NCI-H2107 treated with DMSO at 0.1 percent for 48 hours (cell line): ENCODE data around the gene APP.

Experiments
- DNase-seq: peaks from one replicate; lab custom pipeline; 2025; ENCODE audit not compliant: unreplicated experiment; lab: John Stamatoyannopoulos, UW

APP gene

GRCh38 chr21:26170471-26171257 is at the start of gene APP:
Gene APP (minus strand): TSS chr21:26170770. CDS start chr21:26170620, 150 bp downstream.
- DNase-seq: peak; percentile 83

GRCh38 chr21:26212220-26212619 is 41.6 kb upstream of the APP start:
- no peak for DNase-seq

DNA sequence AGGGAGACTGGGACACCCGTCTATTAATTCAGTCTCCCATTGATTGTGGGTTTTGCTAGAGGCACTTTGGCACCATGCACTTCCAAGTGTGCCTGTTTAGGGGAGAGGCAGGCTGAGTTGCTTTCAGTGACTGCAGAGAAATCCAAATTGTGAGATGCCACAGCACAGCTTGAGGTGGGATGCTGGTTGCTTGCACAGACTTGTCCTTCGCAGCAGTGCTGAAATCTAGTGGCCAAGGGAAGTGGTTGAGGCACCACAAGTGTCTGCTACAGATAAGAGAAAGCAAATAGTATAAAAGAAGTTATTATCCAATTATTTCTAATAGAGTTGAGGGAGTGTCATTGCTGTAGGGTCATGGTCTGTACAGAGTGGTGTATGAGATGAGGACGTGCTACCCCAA is 40.0 kb upstream of the APP start:
- DNase-seq: no peak

DNA sequence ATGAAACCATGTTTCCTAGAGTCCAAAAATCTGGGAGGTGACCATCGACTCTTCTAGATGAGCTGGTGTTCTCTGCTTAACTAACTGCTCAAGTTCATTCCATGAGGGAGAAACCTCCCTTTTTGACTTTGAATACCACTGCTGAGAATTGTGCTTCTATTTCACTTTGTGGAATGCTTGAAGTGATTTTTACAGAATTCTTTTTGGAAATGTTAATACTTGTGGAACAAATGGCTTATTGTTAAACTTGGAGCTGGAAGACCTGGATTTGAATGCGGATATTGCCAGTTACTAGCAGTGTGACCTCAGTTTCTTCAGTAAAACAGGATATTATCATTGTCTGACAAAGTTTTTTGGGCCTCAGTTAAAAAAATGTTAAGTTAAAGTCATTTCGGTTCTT is 36.5 kb upstream of the APP start:
- no peak for DNase-seq

DNA sequence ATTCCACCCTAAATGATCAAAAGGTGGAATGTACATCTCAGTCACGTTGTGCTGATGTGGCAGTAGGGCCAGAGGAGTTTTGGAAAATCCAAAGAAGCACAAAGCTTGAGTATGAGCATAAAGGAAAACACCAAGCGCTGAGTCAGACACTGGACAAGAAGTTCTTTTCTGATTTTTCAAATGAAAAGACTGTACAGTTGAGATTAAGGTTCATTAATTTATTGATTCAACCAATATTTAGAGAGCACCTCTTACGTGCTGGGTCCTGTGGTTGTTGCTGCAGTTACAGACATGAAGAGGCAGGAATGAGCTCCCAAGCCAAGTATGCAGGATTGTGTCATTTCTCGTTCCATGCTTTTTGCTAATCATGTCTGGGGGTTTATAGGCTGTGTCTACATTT is 28.9 kb upstream of the APP start:
- no peak for DNase-seq

GRCh38 chr21:26195708-26196107 is 25.1 kb upstream of the APP start:
- DNase-seq: no peak

- DNase-seq: no peak
Observed at GRCh38 chr21:26194811-26195251, 24.3 kb upstream of the APP start.

DNA sequence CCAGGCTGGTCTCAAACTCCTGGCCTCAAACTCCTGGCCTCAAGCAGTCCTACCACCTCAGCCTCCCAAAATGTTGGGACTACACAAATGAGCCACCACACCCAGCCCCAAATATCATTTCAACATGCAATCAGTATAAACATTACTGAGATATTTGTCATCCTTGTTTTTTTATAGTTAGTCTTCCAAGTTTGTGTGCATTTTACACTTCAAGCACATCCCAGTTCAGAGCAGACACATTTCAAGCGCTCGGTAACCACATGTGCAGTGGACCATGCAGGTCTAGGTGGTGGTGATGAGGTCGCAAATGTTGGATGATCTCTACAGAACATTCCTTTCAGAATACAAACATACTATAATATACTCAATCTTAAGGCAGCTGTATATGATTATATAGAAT is 23.8 kb upstream of the APP start:
- no peak for DNase-seq

- no peak for DNase-seq
Observed at GRCh38 chr21:26191609-26192008, 21.0 kb upstream of the APP start.

DNA sequence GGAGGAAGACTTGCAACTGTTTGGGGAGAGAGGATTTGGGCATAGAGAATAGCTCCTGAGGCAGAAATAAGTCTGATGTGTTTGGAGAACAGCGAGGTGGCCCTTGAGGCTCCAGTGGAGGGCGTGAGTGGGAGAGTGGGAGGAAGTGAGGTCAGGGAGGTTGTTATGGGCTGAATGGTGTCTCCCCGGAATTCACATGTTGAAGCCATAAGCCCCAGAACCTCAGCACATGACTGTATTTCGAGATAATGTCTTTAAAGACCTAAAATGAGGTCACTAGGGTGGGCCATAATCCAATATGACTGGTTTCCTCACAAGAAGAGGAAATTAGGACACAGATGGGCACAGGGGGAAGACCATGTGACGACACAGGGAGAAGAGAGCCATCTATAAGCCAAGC is 17.9 kb upstream of the APP start:
- DNase-seq: no peak

DNA sequence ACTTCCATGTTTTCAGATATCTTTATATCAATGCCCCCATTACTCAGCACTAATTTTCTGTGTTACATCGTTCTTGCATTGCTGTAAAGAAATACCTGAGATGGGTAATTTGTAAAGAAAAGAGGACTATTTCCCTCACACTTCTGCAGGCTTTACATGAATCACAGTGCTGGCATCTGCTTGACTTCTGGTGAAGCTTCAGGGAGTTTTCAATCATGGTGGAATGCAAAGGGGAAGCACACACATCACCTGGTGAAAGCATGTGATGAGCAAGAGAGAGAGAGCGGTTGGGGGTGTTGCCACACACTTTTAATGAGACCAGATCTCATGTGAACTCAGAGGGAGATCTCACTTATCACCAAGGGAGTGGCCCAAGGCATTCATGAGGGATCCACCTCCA is 14.9 kb upstream of the APP start:
- no peak for DNase-seq

DNA sequence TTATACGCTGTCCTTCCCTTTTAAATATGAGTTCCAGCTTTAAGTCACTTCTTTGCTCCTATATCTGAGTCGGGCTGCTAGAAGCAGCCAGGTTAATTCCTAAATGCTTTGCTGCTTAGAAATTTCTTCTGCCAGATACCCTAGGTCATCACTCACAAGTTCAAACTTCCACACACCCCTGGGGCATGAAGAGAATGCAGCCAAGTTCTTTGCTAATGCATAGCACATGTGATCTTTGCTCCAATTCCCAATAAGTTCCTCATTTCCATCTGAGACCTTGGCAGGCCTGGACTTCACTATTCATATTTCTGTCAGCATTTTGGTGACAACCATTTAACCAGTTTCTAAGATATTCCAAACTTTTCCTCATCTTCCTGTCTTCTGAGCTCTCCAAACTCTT is 14.5 kb upstream of the APP start:
- DNase-seq: no peak

GRCh38 chr21:26179501-26179900 is 8.9 kb upstream of the APP start:
- DNase-seq: no peak

DNA sequence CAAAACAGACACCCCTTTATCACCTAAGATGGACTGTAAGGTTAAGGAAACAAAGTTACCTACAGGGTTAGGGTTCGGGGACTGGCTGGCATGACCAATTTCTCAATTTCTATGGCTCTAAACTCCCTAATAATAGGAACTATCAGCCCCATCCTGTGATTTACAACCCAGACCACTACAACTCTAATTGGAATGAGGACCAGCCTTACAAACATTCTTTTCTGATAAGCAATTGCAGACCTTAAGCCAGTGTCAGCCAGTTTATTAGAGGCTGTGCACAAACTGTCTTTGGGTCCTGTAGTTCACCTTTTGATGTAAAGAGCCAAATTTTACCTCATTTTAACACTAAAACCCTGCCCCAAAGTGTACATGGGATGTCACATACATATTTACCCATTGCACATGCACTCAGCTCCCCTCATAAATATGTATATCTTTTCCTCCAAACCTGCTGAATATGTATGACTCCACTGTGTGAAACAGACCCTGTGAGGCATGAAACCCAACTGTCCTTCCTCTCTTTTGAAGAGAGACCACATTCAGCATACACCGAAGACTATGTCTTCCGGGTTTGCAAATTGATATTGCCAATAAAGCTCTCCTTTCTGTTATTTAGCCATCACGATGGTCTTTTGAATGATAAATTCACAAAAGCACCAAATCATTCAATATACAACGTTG is 7.3 kb upstream of the APP start:
- no peak for DNase-seq

DNA sequence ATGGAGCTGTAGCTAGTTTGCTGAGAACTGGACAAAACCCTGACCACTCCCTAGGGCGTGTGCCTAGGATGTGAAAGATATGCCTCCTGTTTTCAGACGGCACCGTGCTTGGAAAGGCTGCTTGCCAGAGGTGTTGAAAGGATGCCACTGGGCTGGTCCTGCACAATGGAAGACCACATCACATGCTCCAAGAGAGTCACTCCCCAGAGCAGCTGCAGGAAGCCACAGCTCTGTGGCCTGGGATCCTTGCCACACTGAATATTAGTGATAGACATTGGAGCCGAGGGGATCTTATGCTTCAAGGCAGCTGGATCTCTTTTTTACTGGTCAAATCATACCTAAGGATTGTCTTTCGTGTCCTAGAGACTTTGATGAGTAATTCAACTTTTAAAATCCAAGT is 6.6 kb upstream of the APP start:
- DNase-seq: no peak

- no peak for DNase-seq
Observed at GRCh38 chr21:26171258-26172100, 909 bp upstream of the APP start.

DNA sequence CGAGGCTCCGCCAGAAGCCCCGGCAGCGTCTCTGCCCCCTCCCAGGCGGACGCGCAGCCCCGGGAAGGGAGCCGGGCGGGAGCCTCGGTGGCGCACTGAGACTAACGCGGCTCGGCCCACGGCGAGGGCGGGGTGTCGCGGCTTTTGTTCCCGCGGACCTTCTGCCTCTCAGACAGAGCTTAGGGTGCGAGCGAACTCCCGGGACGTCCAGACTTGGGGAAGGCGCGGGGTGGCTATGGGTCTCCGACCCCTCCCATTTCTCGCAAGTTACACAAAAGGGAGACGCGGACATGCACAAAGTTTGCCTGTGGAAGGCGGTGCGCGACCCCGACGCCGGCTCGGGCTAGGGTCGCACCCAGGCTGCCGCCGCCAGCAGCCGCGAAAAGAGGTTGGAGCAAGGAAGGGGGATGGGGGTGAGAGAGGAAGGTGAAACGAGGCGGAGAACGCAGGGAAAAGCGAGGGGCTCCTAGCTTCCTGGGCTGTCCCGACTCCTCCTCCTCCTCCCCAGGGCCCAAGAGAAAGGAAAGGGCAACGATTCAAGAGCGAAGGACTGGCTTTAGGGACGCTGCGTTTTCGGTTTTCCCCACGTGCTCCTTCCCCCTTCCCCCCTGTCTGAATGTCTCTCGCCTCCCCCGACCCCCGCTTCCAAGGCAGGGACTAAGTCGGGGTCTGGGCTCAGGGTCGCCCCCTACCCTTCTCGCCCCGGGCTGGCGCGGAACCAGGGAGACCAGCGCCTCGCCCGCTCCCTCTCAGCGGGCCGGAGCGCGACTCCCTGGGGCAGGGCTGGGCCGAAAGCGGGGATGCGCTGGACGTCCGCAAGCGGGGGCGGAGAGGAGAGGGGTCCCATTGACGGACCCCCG is 729 bp downstream of the APP start:
- peak; percentile 38 for DNase-seq

GRCh38 chr21:26169061-26169610 is 1.4 kb downstream of the APP start:
- DNase-seq: peak; percentile 93

DNA sequence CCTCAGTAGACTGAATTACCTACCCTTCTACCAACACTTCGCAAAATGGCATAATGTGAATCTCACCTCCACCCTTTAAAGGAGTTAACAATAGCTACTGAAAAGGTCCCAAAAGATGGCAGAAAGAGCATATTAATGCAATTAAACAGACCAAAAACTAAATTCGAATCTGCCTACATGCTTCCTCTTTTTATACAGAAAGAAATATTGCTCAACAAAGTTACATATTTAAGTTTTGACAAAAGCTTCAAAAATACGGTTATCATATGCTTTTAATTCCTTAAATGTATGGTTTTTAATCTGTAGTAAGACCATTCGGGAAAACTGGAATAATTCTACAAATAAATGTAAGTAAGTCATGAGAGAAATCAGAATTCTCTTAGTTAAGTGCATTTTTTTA is 2.2 kb downstream of the APP start:
- DNase-seq: no peak

DNA sequence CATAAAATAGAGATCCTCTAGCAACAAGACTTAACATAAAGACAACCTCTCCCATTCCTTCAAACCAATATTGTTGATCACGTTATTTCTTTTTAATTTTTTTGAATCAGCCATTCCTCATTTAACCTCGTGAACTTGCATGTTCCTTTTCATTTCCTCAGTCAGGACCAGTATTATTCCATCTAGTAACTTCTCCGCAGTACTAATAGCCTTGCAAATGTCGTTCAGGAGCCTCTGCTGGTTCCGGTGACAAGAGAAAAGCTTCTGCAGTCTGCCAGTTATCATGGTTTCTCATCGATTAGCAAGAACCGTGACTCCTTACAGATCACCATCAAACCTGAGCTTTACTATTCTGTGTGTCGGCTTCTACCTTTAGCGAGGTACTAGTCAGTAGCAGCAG is 3.0 kb downstream of the APP start:
- DNase-seq: no peak

GRCh38 chr21:26165331-26165730 is 5.2 kb downstream of the APP start:
- no peak for DNase-seq
